NCI-H2107 (cell line): ENCODE data around the gene METRN.
"Not testable (repeated sequence)": the region's sequence is repeated elsewhere in the genome, so short reads cannot be mapped to it uniquely, and the experiment has no call there.

Experiments used
- DNase-seq: peaks from one replicate; lab custom pipeline; 2025; lab: John Stamatoyannopoulos, UW

Gene METRN

DNA sequence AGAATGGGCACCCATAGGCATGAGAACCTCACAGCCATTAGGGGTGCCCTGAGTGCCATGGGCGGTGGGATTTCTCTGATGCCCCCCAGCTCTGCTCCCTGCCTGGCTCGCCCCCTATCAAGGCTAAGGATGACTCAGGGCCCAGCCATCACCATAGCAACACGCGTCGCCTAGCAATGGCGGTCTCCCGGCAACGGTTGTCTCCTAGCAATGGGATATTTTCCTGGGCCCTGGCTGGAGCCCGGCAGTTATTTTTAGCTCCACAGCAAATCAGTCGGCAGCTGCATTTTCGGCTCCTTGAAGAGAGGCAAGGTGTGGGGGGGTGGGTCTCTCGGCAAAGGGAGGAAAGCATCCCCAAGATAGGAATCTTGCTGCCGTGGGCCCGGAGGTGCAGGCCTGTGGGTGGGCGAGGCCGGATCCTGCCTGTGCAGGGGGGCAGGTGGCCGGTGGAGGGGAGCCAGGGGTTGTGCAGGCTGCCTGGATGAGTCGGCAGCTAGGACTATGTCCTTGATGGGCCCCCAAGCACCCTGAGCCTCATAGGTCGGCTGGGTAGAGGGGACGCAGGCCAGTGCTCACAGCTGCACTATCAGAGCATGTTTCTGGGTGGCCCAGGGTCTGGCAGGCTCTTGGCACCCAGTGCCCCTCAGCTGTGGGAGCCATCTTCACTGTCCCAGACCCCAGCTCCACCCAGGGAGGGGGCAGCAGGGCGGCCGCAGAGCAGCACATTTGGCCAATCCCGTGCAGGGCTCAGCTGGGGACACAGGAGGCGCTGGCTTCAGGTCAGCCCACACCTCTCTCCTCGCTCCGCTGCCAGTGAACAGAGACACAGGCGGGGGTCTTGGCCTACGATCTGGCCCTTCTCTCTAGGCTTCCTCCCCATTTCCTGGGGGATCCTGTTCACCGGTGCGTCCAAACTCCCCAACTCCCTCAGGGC lies 5.1 kb upstream of the METRN start:
- peak; percentile 79 for DNase-seq

DNA sequence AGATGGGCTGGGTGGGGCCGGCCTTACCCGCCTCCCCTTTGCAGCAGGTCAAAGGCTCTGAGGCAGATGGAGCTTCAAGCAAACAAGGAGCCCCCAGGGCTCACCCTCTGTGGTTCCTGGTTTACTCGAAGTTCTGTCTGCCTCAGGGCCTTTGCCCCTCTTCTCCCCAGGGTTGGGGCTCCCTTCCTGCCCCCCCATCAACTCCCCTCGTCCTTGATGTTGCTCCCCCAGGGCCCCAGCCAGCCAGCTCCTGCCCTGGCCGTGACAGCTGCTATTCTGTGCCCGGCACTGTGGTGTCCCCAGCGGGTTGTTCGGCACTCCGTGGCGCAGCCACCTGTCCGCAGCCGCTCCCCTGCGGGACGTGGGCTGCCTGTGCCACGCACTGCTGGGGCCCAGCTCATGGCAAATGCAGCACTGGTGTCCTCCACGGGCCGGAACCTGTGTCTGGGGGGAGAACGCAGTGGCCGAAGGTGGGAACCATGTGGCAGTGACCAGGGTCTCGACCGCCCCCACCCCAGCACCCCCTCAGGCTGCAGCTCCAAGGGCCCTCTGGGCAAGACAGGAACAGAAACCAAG lies 4.3 kb upstream of the METRN start:
- DNase-seq: no peak

DNA sequence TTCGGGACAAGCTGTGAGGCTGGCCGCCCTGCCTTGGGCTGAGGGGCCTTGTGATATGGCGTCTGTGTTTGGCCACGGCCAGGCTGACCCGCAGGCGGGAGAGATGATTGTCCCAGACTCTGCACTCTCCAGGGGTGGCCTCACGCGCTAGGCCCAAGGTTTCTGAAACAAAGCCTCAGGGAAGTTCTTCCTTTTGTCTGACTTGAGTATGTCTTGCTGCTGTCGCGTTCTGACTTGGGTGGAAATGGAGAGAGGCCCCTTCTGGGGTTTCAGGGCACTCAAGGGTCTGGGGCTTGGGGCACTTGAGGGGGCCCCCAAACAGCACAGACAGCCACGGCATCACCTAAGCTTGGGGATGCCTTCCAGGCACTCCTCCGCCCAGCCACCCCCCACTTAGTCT lies 3.8 kb upstream of the METRN start:
- DNase-seq: no peak

DNA sequence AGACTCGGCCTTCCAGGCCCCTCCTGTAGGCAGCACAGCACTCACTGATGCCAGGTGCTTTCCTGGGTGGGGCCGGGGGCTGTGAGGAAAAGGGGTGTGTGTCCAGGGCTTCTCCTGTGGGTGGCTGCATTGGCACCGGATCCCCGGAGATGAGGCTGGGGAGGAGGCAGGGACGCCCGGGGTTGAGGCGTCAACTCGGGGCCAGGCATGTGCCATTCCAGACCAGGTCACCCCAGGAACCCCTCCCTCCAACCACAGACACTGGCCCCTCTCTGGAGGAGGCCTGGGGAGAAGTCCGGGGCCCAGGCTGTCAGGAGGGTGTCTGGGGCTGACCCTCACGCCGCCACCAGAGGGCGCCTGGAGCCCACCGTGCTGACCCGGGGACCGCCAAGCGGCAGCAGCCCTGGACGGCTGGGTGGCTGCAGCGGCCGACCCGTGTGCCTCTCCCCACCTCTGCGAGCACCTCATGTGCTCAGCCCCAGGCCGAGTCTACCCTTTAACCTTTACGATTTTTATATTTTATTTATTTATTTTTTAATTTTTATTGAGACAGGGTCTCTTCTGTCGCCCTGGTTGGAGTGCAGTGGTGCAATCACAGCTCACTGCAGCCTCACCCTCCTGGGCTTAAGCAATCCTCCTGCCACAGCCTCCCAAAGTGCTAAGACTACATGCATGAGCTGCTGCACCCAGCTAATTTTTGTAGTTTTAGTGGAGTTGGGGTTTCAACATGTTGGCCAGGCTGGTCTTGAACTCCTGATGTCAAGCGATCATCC lies 3.2 kb upstream of the METRN start:
- DNase-seq: peak; percentile 61

DNA sequence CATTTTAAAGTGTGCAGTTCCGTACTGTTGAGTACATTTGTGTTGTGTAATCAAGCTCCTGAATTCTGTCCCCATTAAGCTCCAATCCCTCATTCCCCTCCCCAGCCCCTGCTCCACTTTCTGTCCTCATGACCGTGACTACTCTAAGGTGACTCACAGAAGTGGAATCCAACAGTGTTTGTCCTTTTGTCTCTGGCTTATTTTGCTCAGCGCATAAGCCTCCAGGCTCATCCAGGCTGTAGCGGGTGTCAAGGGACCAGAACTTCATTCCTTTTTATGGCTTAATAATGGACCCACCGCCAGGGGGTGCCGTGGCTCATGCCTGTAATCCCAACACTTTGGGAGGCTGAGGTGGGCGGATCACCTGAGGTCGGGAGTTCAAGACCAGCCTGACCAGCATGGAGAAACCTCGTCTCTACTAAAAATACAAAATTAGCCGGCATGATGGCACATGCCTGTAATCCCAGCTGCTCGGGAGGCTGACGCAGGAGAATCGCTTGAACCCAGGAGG lies 2.1 kb upstream of the METRN start:
- not testable (repeated sequence) for DNase-seq

DNA sequence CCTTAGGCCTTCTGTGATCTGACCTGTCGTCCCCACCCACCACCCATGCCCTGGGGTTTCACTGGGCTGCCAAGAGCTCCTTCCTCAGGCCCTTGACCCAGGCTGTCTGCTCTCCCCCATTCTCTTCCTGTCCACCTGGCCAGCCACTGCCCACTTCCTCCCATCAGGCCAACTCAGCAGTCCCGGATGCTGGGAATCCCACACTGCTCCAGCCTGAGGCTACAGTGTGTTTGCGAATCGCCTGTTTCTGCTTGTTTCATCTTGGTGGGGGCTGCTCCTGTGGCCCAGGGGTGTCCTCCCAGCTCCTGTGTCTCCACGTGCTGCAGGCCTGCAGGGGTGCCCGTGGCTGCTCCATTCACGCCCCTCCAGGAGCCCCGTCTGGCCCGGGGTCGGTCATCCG lies 839 bp upstream of the METRN start:
- DNase-seq: no peak

DNA sequence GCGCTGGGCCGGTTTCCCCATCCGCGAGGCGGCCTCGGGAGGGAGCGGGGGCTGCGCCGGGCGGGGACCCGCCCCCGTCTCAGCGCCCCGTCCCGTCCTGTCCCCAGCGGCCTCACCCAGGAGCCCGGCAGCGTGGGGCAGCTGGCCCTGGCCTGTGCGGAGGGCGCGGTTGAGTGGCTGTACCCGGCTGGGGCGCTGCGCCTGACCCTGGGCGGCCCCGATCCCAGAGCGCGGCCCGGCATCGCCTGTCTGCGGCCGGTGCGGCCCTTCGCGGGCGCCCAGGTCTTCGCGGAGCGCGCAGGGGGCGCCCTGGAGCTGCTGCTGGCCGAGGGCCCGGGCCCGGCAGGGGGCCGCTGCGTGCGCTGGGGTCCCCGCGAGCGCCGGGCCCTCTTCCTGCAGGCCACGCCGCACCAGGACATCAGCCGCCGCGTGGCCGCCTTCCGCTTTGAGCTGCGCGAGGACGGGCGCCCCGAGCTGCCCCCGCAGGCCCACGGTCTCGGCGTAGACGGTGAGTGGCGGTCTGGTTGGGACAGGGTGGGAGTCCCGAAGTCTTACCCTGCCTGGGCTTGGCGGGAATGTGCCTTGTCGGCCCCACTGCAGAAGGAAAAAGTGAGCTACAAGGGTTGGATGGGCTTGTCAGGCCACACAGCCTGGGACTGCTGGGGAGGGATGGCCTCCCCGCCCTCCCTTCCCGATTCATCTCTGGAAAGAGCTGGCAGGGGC lies 720 bp downstream of the METRN start:
- DNase-seq: no peak

DNA sequence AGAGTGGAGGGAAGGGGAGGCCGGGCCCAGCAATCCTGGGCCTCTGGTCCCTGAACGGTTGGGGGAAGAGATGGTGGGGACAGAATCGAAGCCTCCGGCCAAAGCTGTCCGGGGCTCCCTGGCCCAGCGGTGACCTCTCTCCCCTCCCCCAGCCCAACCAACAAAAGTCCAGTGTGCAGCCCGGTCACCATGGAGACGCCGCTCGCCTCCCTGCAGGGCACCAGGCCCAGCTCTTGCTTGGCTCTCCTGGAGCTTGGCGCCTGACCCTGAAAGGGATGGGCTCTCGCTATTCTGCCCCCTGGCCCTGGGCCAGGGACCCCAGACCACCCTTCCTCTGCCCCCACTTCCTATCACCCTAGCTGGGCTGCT lies 1.3 kb downstream of the METRN start:
- no peak for DNase-seq

DNA sequence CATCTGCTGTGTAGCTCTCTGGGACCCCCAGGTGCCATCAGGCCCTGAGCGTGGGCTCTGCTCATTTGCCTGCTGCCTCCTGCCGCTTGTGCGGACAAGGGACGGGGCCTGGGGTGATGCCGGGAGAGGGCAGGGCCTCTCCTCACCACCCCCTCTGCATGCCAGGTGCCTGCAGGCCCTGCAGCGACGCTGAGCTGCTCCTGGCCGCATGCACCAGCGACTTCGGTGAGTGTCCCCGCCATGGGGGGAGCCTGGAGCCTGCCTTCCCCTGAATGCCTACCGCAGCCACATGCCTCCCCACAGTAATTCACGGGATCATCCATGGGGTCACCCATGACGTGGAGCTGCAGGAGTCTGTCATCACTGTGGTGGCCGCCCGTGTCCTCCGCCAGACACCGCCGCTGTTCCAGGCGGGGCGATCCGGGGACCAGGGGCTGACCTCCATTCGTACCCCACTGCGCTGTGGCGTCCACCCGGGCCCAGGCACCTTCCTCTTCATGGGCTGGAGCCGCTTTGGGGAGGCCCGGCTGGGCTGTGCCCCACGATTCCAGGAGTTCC lies 1.9 kb downstream of the METRN start:
- no peak for DNase-seq

DNA sequence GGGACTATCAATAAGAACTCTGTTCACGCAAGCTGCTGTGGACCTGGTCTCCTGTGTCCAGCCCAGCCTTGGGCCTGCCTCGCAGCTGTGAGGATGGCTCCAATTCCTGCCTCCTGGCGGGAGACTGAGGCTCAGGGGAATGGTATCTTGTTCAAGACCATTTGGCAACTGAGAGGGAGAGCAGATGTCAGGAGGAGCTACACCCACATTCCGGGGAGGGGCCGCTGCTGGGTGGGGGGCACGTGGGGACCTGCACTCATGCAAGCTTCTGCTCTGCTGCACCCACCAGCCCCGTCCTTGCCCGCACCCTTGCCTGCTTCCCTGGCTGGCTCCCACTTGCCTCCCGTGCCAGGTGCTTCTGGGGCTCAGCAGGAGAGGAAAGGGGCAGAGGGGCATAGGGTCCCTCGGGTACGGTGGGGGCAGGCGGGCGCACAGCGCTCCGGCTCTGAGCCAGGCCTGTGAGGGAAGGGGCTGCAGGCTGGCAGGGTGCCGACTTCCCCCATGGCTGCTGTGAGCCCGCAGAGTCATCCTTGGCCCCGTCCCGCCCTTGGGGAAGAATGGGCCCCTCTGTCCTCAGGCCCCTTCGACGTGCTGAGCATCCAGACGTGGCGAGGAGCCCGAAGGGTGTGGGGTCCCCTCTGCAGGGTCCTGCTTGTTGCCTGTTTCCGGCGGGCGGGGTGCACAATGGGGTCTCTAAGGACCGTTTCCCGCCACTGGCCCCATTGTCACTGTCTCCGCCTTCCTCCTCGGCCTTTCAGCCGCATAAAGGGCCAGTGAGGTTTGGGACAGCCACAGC lies 2.7 kb downstream of the METRN start:
- DNase-seq: no peak

DNA sequence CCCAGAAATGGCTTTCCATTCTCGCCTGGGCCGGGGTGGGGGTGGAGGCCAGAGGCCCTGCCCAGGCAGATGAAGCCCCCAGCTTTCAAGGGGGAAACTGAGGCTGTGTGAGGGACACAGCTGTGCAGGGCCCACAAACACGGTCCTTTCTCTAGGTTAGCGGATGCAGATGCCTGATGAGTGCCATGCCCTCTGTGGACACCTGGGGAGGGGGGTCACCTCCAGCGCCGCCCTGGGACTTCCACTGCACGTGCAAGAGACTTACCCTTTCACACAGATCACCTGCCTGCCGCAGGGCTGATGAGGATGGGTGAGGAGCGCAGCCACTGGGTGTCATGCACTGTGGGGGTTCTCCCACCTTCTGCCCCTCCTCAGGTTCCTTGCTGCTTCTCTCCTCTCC lies 3.5 kb downstream of the METRN start:
- DNase-seq: no peak

DNA sequence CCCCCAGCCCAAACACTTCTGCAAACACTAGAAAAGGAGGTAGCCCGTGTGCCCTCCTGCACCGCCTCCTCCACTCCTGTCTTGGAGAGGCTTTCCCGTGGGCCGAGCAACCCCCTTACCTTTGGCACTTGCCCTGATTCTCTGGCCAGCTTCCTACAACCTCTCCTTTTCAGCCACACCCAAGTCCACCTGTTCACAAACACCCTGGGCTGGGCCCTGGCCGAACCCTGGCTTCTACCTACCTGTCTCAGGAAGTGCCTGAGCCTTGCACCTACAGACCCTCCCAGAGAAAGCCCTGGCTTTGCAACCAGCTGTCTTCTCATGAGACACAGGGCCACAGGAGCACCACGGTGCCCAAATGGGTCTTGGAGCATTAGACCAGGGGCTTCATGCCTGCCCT lies 4.0 kb downstream of the METRN start:
- DNase-seq: no peak

DNA sequence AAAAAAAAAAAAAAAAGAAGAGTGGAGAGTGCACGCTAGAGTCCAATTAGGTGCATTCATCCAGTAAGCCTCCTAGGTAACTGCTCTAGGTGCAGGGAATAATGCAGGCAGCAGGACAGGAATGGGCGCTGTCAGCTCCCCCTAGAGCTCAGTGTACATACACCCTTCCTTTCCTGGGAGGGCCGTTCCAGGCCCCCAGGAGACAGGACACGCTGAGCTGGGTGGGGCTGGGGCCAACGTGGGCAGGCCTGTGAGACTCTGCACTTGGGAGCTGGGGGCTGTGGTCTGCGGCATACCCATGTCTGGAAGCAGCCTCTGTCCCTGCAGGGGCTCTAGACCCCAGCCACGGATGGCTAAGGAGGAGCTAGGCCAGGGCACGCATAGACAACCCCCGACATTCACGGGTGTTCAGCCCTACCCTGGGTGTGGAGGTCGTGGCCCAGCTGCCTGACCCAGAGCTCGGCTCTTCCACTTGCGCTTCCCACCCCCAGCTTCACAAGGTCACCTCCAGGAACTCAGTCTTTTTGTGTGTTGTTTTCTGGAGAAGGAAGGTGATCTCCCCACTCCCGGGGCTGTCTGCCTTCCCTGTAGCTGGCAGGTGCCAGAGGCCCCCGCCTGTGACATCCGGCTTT lies 5.0 kb downstream of the METRN start:
- no peak for DNase-seq

DNA sequence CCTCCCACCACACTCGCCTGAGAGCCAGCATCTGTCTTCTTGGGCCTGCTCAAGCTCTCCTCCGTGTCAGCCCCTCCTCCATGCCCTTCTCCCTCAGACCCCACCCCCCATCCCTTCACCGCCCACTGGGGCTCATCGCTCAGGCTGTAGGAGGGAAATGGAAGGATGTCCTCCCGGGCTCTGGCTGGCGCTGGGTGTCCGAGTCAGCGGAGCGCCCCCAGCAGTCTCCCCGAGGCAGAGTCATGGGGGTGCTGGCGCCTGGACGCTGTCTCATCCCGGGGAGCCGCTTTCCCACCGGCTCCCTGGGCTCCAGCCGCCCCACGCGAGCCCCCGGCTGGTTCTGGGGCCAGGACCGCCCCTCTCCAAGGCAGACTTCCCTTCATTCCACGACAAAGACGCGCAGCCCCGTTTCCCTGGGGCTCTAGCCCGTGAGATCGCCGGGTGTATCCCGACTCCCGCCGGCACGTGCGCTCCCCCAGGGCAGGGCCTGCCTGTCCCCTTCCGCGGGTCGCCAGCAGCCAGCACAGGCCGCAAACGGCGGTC lies 5.6 kb downstream of the METRN start:
- no peak for DNase-seq

DNA sequence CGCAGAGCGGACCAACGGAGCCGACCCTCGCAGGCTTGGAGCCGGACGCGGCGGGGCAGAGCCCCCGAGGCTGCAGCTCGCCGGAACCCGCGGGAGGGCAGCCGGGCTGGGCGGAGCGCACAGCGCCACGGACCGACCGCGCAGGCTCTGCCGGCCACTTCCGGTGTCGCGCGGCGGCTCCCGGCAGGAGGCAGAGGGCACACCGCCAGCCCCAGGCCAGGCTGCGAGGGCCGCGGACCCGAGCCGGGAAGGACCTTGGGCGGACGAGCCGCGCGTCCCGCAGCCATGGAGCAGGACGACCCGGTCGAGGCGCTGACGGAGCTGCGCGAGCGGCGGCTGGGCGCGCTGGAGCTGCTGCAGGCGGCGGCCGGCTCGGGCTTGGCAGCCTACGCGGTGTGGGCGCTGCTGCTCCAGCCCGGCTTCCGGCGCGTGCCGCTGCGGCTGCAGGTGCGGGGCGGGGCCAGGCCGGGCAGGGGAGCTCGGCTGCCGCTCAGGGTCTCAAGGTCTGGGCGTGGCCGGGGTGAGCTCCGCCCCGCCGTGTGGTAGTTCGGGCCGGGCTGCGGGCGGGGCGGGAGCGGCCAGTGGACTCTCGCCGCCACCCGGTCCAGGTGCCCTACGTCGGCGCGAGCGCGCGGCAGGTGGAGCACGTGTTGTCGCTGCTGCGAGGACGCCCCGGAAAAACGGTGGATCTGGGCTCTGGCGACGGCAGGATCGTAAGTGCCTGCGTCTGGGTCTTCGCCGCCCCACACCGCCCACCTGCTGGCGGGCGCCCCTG lies 6.3 kb downstream of the METRN start, which contains the start of gene ANTKMT:
Gene ANTKMT (plus strand): TSS at position 157 of the 775 bp plus-strand sequence. CDS start 129 bp downstream, at position 286.
- DNase-seq: peak; percentile 73

DNA sequence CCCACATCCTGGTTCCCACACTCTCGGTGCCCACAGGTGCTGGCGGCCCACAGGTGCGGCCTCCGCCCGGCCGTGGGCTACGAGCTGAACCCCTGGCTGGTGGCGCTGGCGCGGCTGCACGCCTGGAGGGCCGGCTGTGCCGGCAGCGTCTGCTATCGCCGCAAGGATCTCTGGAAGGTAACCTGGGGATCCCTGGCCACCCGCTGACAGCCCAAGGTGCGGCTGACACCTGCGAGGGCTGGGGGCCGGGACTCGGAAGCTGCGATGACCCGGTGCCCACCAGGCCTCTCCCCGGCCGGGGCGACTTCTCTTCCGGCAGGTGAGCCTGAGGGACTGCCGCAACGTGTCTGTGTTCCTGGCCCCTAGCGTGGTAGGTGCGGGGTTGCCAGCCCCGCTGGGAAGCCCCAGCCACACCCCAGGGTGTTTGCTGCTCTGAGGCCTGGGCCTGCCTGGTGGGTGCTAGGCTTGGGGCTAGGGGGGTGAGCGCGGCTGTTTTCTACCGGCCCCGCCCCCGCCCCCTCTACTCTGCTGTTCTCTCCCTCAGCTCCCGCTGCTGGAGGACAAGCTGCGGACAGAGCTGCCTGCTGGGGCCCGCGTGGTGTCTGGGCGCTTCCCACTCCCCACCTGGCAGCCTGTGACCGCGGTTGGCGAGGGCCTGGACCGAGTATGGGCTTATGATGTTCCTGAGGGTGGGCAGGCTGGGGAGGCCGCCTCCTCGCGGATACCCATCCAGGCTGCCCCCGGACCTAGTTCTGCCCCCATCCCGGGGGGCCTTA lies 7.0 kb downstream of the METRN start:
- DNase-seq: no peak

DNA sequence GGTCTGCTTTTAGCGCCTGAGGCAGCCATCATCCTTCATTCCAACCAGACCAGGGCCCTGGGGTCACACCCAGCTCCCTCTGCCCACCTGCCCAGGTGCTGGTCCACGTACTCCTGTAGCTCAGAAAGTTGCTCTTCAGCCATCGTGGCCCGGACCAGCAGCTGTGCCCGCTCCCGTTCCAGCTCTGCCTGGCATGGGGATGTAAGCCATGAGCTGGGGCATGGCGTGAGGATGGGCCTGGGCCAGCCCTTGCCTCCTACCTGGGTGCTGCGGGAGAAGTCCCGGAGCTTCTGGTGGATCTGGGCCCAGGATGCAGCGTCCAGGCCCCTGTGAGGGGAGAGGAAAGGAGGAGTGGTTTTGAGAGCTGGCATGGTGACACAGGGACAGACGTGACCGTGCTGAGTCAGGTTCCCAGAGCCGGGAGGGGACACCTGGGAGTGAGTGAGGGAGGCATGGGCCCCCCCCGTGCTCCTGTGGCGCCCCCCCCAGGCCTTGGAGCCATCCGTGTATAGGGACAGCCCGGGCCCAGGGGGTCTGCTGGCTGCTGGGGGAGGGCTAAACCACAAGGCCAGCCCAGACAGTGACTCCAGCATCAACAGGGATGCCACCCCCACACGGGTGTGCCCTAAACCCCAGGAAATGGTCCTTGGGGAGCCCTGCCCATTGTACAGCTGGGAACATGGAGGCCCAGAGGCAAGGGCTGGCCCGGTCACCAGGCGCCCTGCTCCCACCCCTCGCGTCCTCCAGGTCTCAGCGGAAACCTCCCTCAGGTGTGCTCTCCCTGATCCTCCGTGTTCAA lies 8.1 kb downstream of the METRN start:
- DNase-seq: no peak

DNA sequence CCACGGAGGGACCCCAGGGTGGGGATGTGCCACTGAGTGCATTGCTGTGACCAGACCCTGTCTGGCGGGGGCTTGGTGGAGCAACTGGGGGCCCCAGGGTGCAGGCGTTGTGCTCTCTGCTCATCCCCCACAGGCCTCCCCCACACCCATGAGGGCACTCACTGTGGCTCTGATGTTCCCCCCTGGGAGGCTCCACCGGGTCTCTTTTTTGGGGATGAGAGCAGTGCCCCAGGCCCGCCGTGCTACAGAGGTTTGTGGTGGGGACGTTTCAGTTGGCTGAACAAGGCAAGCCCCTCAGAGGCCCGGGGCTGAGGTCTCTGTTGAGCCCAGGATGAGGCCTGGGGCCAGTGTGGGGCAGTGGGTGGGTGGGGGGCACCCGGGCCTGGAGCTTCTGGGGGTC lies 8.8 kb downstream of the METRN start:
- DNase-seq: no peak
